ENCODE results near the gene RCAN2.

- TF ChIP-seq EZH2 (IDR thresholded peaks at IDR 0.05; ENCODE audit: borderline replicate concordance, insufficient read depth, low read length, poor library complexity, severe bottlenecking): no peak
- TF ChIP-seq, protein P1, sequence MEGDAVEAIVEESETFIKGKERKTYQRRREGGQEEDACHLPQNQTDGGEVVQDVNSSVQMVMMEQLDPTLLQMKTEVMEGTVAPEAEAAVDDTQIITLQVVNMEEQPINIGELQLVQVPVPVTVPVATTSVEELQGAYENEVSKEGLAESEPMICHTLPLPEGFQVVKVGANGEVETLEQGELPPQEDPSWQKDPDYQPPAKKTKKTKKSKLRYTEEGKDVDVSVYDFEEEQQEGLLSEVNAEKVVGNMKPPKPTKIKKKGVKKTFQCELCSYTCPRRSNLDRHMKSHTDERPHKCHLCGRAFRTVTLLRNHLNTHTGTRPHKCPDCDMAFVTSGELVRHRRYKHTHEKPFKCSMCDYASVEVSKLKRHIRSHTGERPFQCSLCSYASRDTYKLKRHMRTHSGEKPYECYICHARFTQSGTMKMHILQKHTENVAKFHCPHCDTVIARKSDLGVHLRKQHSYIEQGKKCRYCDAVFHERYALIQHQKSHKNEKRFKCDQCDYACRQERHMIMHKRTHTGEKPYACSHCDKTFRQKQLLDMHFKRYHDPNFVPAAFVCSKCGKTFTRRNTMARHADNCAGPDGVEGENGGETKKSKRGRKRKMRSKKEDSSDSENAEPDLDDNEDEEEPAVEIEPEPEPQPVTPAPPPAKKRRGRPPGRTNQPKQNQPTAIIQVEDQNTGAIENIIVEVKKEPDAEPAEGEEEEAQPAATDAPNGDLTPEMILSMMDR (IDR thresholded peaks at IDR 0.05; ENCODE audit: poor library complexity, severe bottlenecking): no peak
- TF ChIP-seq, protein P2, sequence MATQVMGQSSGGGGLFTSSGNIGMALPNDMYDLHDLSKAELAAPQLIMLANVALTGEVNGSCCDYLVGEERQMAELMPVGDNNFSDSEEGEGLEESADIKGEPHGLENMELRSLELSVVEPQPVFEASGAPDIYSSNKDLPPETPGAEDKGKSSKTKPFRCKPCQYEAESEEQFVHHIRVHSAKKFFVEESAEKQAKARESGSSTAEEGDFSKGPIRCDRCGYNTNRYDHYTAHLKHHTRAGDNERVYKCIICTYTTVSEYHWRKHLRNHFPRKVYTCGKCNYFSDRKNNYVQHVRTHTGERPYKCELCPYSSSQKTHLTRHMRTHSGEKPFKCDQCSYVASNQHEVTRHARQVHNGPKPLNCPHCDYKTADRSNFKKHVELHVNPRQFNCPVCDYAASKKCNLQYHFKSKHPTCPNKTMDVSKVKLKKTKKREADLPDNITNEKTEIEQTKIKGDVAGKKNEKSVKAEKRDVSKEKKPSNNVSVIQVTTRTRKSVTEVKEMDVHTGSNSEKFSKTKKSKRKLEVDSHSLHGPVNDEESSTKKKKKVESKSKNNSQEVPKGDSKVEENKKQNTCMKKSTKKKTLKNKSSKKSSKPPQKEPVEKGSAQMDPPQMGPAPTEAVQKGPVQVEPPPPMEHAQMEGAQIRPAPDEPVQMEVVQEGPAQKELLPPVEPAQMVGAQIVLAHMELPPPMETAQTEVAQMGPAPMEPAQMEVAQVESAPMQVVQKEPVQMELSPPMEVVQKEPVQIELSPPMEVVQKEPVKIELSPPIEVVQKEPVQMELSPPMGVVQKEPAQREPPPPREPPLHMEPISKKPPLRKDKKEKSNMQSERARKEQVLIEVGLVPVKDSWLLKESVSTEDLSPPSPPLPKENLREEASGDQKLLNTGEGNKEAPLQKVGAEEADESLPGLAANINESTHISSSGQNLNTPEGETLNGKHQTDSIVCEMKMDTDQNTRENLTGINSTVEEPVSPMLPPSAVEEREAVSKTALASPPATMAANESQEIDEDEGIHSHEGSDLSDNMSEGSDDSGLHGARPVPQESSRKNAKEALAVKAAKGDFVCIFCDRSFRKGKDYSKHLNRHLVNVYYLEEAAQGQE (IDR thresholded peaks at IDR 0.05; ENCODE audit: borderline replicate concordance): no peak
Observed at GRCh38 chr6:46504242-46504641, 13.0 kb upstream of the RCAN2 start.
